CD4-positive, alpha-beta T cell treated with Interleukin-10 for 1 hour (primary cell): ENCODE measurements around the gene TIAM2.
"Not testable (repeated sequence)": the region's sequence is repeated elsewhere in the genome, so short reads cannot be mapped to it uniquely, and the experiment has no call there.

Source experiments
- DNase-seq: peaks from one replicate; pipeline ENCODE4 v3.0.0-alpha.2; 2020

The TIAM2 gene

GRCh38 chr6:155106456-155107115 is 111.5 kb downstream of the TIAM2 start:
- DNase-seq: no peak

- DNase-seq: no peak
Measured at GRCh38 chr6:155107432-155108069, 112.4 kb downstream of the TIAM2 start.

- no peak for DNase-seq
Measured at GRCh38 chr6:155108070-155108820, 113.1 kb downstream of the TIAM2 start.

- DNase-seq: no peak
Measured at GRCh38 chr6:155110721-155111120, 115.6 kb downstream of the TIAM2 start.

- DNase-seq: no peak
Measured at GRCh38 chr6:155112757-155113156, 117.6 kb downstream of the TIAM2 start.

- DNase-seq: no peak
Measured at GRCh38 chr6:155115893-155116570, 120.9 kb downstream of the TIAM2 start.

- no peak for DNase-seq
Measured at GRCh38 chr6:155116571-155116910, 121.4 kb downstream of the TIAM2 start.

- DNase-seq: no peak
Measured at GRCh38 chr6:155117256-155117655, 122.1 kb downstream of the TIAM2 start.

- no peak for DNase-seq
Measured at GRCh38 chr6:155117785-155118184, 122.7 kb downstream of the TIAM2 start.

GRCh38 chr6:155119201-155119600 is 124.1 kb downstream of the TIAM2 start:
- DNase-seq: not testable (repeated sequence)

- no peak for DNase-seq
Measured at GRCh38 chr6:155120034-155120433, 124.9 kb downstream of the TIAM2 start.

GRCh38 chr6:155121294-155121693 is 126.2 kb downstream of the TIAM2 start:
- no peak for DNase-seq

GRCh38 chr6:155121699-155122098 is 126.6 kb downstream of the TIAM2 start:
- DNase-seq: no peak

GRCh38 chr6:155122199-155122950 is 127.3 kb downstream of the TIAM2 start:
- DNase-seq: no peak

GRCh38 chr6:155123520-155123919 is 128.4 kb downstream of the TIAM2 start:
- no peak for DNase-seq

- no peak for DNase-seq
Measured at GRCh38 chr6:155125906-155126305, 130.8 kb downstream of the TIAM2 start.

GRCh38 chr6:155126727-155127439 is 131.8 kb downstream of the TIAM2 start:
- no peak for DNase-seq

GRCh38 chr6:155128977-155129376 is 133.9 kb downstream of the TIAM2 start:
- no peak for DNase-seq

- no peak for DNase-seq
Measured at GRCh38 chr6:155129744-155130143, 134.6 kb downstream of the TIAM2 start.

GRCh38 chr6:155130161-155130853 is 135.2 kb downstream of the TIAM2 start:
- DNase-seq: no peak

GRCh38 chr6:155132617-155133016 is 137.5 kb downstream of the TIAM2 start:
- no peak for DNase-seq

GRCh38 chr6:155141002-155141401 is 145.9 kb downstream of the TIAM2 start:
- DNase-seq: no peak
